H1 (cell line): Measurements from ENCODE around the gene ZNF473. TPM values are rescaled to one million over a fixed set of nuclear protein-coding genes. Genes with fewer than 3 reads are reported as not detected.
A peak's percentile ranks its signal among the peaks of the same experiment; 100 is the strongest.

ENCODE experiments used
- CTCF ChIA-PET: fragments of 300-600 bp; sonication (Branson Sonifier 250); formaldehyde crosslinking; loops from one replicate; lab custom pipeline; 2021; ENCODE audit not compliant: partially characterized antibody; lab: Charles Lee
- POLR2A ChIA-PET: fragments of 300-600 bp; sonication (Branson Sonifier 250); formaldehyde crosslinking; loops from one replicate; lab custom pipeline; 2021; ENCODE audit warnings: inconsistent platforms; ENCODE audit not compliant: partially characterized antibody; lab: Charles Lee
- DNase-seq, 2 experiments: peaks; one replicate each; pipeline versions ENCODE4 v3.0.0 to v3.0.0-alpha.2; 2010 to 2022; ENCODE audit warnings: low spot score in 2 of 2, low read depth in 1 of 2, mixed read lengths in 1 of 2
- FAIRE-seq: peaks from 2 replicates; lab custom pipeline; 2011; peaks lifted over from hg19 to GRCh38; lab: Jason Lieb, UNC
- H2AFZ ChIP-seq: 2 replicates; pipeline ENCODE4 v1.8.1; 2012; ENCODE audit warnings: low read length, inconsistent platforms
- H2AK5ac ChIP-seq: 2 replicates; pipeline ENCODE4 v1.6.1; 2013; ENCODE audit warnings: low read depth, low read length
- H2BK120ac ChIP-seq: replicated peaks from 2 replicates; pipeline ENCODE3; 2013; ENCODE audit warnings: low read depth, low read length, inconsistent platforms
- H2BK12ac ChIP-seq: 2 replicates; pipeline ENCODE4 v1.6.1; 2013; ENCODE audit warnings: low read depth, low read length
- H2BK15ac ChIP-seq: 2 replicates; pipeline ENCODE4 v1.6.1; 2013; ENCODE audit warnings: low read length
- H2BK20ac ChIP-seq: 2 replicates; pipeline ENCODE4 v1.6.1; 2013; ENCODE audit warnings: low read length
- H2BK5ac ChIP-seq: 2 replicates; pipeline ENCODE4 v1.6.1; 2013; ENCODE audit warnings: low read depth, low read length
- H3K14ac ChIP-seq: 2 replicates; pipeline ENCODE4 v1.6.1; 2013; ENCODE audit warnings: inconsistent platforms; ENCODE audit not compliant: insufficient read length
- H3K18ac ChIP-seq: 2 replicates; pipeline ENCODE4 v1.6.1; 2013; ENCODE audit warnings: low read length; ENCODE audit errors: extremely low read depth
- H3K23ac ChIP-seq: 2 replicates; pipeline ENCODE4 v1.6.1; 2013; ENCODE audit warnings: inconsistent platforms; ENCODE audit not compliant: insufficient read length
- H3K23me2 ChIP-seq: 2 replicates; pipeline ENCODE4 v1.6.1; 2013; ENCODE audit warnings: low read depth, low read length
- H3K27ac ChIP-seq: 2 replicates; pipeline ENCODE4 v1.6.1; 2011; ENCODE audit warnings: low read depth, low read length, inconsistent platforms
- H3K27me3 ChIP-seq, 4 experiments: replicated peaks in 1 of 4; 1 replicate in 1 of 4; 2 replicates in 3 of 4; pipeline versions ENCODE4 v1.6.1 to v1.8.1; 2011 to 2013; ENCODE audit warnings: low read length in 3 of 4, mild to moderate bottlenecking in 3 of 4, inconsistent platforms in 2 of 4, mixed read lengths in 2 of 4, moderate library complexity in 1 of 4; ENCODE audit not compliant: control insufficient read depth in 3 of 4, insufficient read depth in 3 of 4; ENCODE audit errors: extremely low read depth in 1 of 4
- H3K36me3 ChIP-seq, 4 experiments: 2 replicates each; pipeline versions ENCODE4 v1.6.1 to v1.8.1; 2011 to 2013; ENCODE audit warnings: mild to moderate bottlenecking in 4 of 4, low read length in 3 of 4, moderate library complexity in 2 of 4, control low read depth in 1 of 4, inconsistent platforms in 1 of 4; ENCODE audit not compliant: insufficient read depth in 4 of 4, control insufficient read depth in 2 of 4
- H3K4ac ChIP-seq: replicated peaks from 2 replicates; pipeline ENCODE3; 2013; ENCODE audit warnings: low read length, low read depth, mixed read lengths, inconsistent platforms; ENCODE audit not compliant: insufficient read length
- H3K4me1 ChIP-seq, 4 experiments: replicated peaks in 1 of 4; 1 replicate in 1 of 4; 2 replicates in 3 of 4; pipeline versions ENCODE4 v1.6.1 to v1.8.1; 2011 to 2013; ENCODE audit warnings: low read length in 3 of 4, inconsistent platforms in 2 of 4, mixed read lengths in 1 of 4; ENCODE audit not compliant: insufficient read depth in 4 of 4, control insufficient read depth in 3 of 4
- H3K4me2 ChIP-seq, 2 experiments: 2 replicates each; pipeline versions ENCODE4 v1.6.1 to v1.8.1; 2011 to 2013; ENCODE audit warnings: low read depth in 2 of 2, low read length in 2 of 2, control low read depth in 1 of 2, inconsistent platforms in 1 of 2, mild to moderate bottlenecking in 1 of 2; ENCODE audit not compliant: insufficient read depth in 1 of 2
- H3K4me3 ChIP-seq, 4 experiments: fragments of 200-600, 300-600 bp in 1 of 4; sonication (generic), shearing (Covaris generic), sonication (Bioruptor Twin) in 1 of 4; 2 replicates each; pipeline versions ENCODE4 v1.5.1 to v1.8.1; 2011 to 2016; ENCODE audit warnings: low read length in 4 of 4, low read depth in 3 of 4, control low read depth in 2 of 4, inconsistent platforms in 2 of 4, mild to moderate bottlenecking in 2 of 4, mixed read lengths in 1 of 4, moderate library complexity in 1 of 4; ENCODE audit not compliant: insufficient read depth in 2 of 4; ENCODE audit errors: extremely low read depth in 1 of 4
- H3K56ac ChIP-seq: replicated peaks from 2 replicates; pipeline ENCODE3; 2013; ENCODE audit warnings: low read depth, mild to moderate bottlenecking, mixed read lengths, low read length, inconsistent platforms; ENCODE audit not compliant: insufficient read length
- H3K79me1 ChIP-seq: 2 replicates; pipeline ENCODE4 v1.6.1; 2013; ENCODE audit warnings: low read depth, low read length, control low read depth
- H3K79me2 ChIP-seq, 2 experiments: 2 replicates each; pipeline versions ENCODE4 v1.6.1 to v1.8.1; 2012 to 2013; ENCODE audit warnings: low read length in 2 of 2, mild to moderate bottlenecking in 2 of 2, inconsistent platforms in 1 of 2; ENCODE audit not compliant: insufficient read depth in 2 of 2, control insufficient read depth in 1 of 2
- H3K9ac ChIP-seq, 4 experiments: replicated peaks in 1 of 4; 1 replicate in 1 of 4; 2 replicates in 3 of 4; pipeline versions ENCODE4 v1.6.1 to v1.8.1; 2011 to 2013; ENCODE audit warnings: low read depth in 3 of 4, low read length in 3 of 4, control low read depth in 2 of 4, mild to moderate bottlenecking in 2 of 4, moderate library complexity in 2 of 4, inconsistent platforms in 1 of 4; ENCODE audit errors: extremely low read depth in 1 of 4
- H3K9me3 ChIP-seq, 2 experiments: 2 replicates each; pipeline versions ENCODE4 v1.6.1 to v1.8.1; 2012 to 2013; ENCODE audit warnings: mild to moderate bottlenecking in 2 of 2, moderate library complexity in 2 of 2, control low read depth in 1 of 2, inconsistent platforms in 1 of 2, low read depth in 1 of 2, low read length in 1 of 2, mixed read lengths in 1 of 2; ENCODE audit not compliant: insufficient read depth in 2 of 2
- H4K20me1 ChIP-seq, 2 experiments: replicated peaks in 1 of 2; 2 replicates each; pipeline versions ENCODE3 to v1.8.1; 2011 to 2013; ENCODE audit warnings: inconsistent platforms in 2 of 2, low read length in 2 of 2, mild to moderate bottlenecking in 1 of 2; ENCODE audit not compliant: insufficient read depth in 2 of 2, control insufficient read depth in 1 of 2
- H4K5ac ChIP-seq: 2 replicates; pipeline ENCODE4 v1.6.1; 2013; ENCODE audit warnings: low read length, low read depth, mixed read lengths, inconsistent platforms; ENCODE audit not compliant: insufficient read length
- H4K8ac ChIP-seq: 2 replicates; pipeline ENCODE4 v1.8.0; 2013; ENCODE audit warnings: mild to moderate bottlenecking, moderate library complexity, low read length, inconsistent platforms; ENCODE audit not compliant: insufficient read depth; ENCODE audit errors: extremely low read depth
- H4K91ac ChIP-seq: replicated peaks from 2 replicates; pipeline ENCODE3; 2013; ENCODE audit warnings: low read length, mixed read lengths, inconsistent platforms; ENCODE audit not compliant: insufficient read length
- BCL11A ChIP-seq, 2 experiments: IDR thresholded peaks; one replicate each; pipeline ENCODE4 v1.6.1; 2011; ENCODE audit warnings: low read depth in 2 of 2, low read length in 2 of 2, mild to moderate bottlenecking in 2 of 2
- CHD2 ChIP-seq: IDR thresholded peaks from 2 replicates; pipeline ENCODE4 v1.6.1; 2012; ENCODE audit warnings: low read length, improper control_type of control experiment
- GABPA ChIP-seq: IDR thresholded peaks from 2 replicates; pipeline ENCODE4 v1.6.1; 2011; ENCODE audit warnings: mild to moderate bottlenecking, low read length, moderate library complexity, borderline replicate concordance; ENCODE audit not compliant: insufficient read depth
- GTF2F1 ChIP-seq: IDR thresholded peaks from 2 replicates; pipeline ENCODE4 v1.6.1; 2012; ENCODE audit warnings: low read depth, low read length, improper control_type of control experiment, borderline replicate concordance
- NANOG ChIP-seq: IDR thresholded peaks from 2 replicates; pipeline ENCODE4 v1.6.1; 2011; ENCODE audit warnings: low read length, low read depth, mild to moderate bottlenecking, inconsistent platforms; ENCODE audit not compliant: insufficient read depth, poor library complexity, severe bottlenecking
- POU5F1 ChIP-seq: IDR thresholded peaks from 2 replicates; pipeline ENCODE4 v1.6.1; 2011; ENCODE audit warnings: low read depth, mild to moderate bottlenecking, low read length, moderate library complexity
- SIX5 ChIP-seq: IDR thresholded peaks from 2 replicates; pipeline ENCODE4 v1.6.1; 2011; ENCODE audit warnings: mild to moderate bottlenecking, low read depth, low read length
- SP1 ChIP-seq: IDR thresholded peaks from 2 replicates; pipeline ENCODE4 v1.6.1; 2011; ENCODE audit warnings: low read depth, low read length
- SUZ12 ChIP-seq: fragments of 200-600 bp; sonication (generic); IDR thresholded peaks from 2 replicates; pipeline ENCODE4 v1.6.1; 2012; ENCODE audit warnings: mild to moderate bottlenecking, inconsistent platforms, low read length, moderate library complexity, mixed read lengths
- ZNF274 ChIP-seq: IDR thresholded peaks from 2 replicates; pipeline ENCODE4 v1.7.0; 2012; ENCODE audit warnings: low read length, borderline replicate concordance; ENCODE audit errors: extremely low read depth
- WGBS, 2 experiments: shearing (Covaris generic) in 1 of 2; methylation state at CpG; one replicate each; pipeline versions ENCODE4 v1.1.6 to v1.1.7; 2013 to 2015; ENCODE audit warnings: low lambda C conversion rate in 2 of 2, mixed read lengths in 2 of 2, inconsistent platforms in 1 of 2, low coverage in 1 of 2, missing lambda C conversion rate in 1 of 2; ENCODE audit not compliant: insufficient replicate concordance in 2 of 2, insufficient coverage in 1 of 2, insufficient read length in 1 of 2; ENCODE audit errors: extremely low coverage in 1 of 2, missing lambda C conversion rate in 1 of 2; 5-methylcytosine and 5-hydroxymethylcytosine counted together
- polyA plus RNA-seq, 7 experiments: library from polyadenylated mRNA; depleted of rRNA in 3 of 7; stranded (reverse) in 5 of 7; unstranded in 2 of 7; fragments of >200 nt in 5 of 7; fragments of 200-250 nt in 2 of 7; gene quantifications; 1 replicate in 5 of 7; 2 replicates in 1 of 7; 4 replicates in 1 of 7; pipeline versions ENCODE4 v1.2.1 to v1.2.3, GENCODE V29; 2011 to 2013; ENCODE audit warnings: missing spikeins in 2 of 7, mixed read lengths in 2 of 7
- total RNA-seq: library from RNA; stranded (reverse); fragmentation: NEBNext Ultra II Directional; extraction: Animal tissue kit (Norgen Biotek cat#: 25700); gene quantifications from 2 replicates; pipeline ENCODE4 v1.2.1, GENCODE V29; 2021
- TF ChIP-seq, protein P1 (sequence below): IDR thresholded peaks from 2 replicates; pipeline ENCODE4 v1.6.1; 2011; ENCODE audit warnings: low read depth, mild to moderate bottlenecking, low read length; ENCODE audit not compliant: insufficient read depth
- TF ChIP-seq, protein P2 (sequence below): IDR thresholded peaks from 2 replicates; pipeline ENCODE4 v1.6.1; 2011; ENCODE audit warnings: low read length, improper control_type of control experiment

The ZNF473 gene
- total and polyA plus RNA-seq, 2 of the 8 experiments (the other 6 are each of a cell fraction or from before 2014, with no cell fraction given), result 5.2 to 11.7 TPM

DNA sequence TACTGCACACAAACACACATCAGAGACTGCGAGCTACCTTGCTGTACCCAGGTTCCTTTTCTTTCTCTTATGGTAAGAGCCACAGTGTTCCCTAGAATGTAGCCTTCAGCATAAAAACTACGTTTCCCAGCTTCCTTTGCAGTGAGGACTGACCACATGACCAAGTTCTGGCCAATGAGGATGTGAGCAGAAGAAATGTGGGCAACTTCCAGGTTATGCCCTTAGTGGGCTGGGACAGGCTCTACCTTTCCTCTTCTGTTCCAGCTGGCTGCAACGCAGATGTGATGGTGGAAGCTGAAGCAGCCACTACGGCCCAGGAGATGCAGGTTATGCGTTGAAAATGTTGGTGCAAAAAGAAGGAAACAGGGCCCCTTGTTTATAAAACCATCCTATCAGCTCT lies 28.1 kb upstream of the ZNF473 start:
- Histone ChIP-seq H3K4me3 (no peak overlapping the region), H3K18ac (no peak overlapping the region), H3K4me1 (no peaks in the 10 kb centered on the region), H3K9me3 (no peaks in the 10 kb centered on the region), H2BK5ac (no peak overlapping the region), H2AK5ac (no peak overlapping the region), H2BK15ac (no peak overlapping the region), H4K91ac (no peak overlapping the region), H4K5ac (no peak overlapping the region), H3K4ac (no peak overlapping the region), H2BK12ac (no peak overlapping the region), H3K4me2 (no peak overlapping the region), H2BK20ac (no peak overlapping the region), H3K14ac (no peak overlapping the region), H3K36me3 (peaks cover 0 to 7% (median under 1%) of the 10 kb centered on the region in 4 experiments; a peak in 4 of 8 replicates), H3K23ac (no peak overlapping the region), H3K9ac (no peak overlapping the region), H4K20me1 (peaks cover 0 to 5% of the 10 kb centered on the region in 2 experiments), H3K23me2 (no peaks in the 10 kb centered on the region), H2AFZ (no peak overlapping the region), H3K79me1 (no peaks in the 10 kb centered on the region), H3K27me3 (no peaks in the 10 kb centered on the region), H4K8ac (no peak overlapping the region), H2BK120ac (no peak overlapping the region), H3K79me2 (no peaks in the 10 kb centered on the region), H3K27ac (no peak overlapping the region), H3K56ac (no peak overlapping the region)
- DNase-seq (peak in 1 of 2 experiments; percentile 51), FAIRE-seq (peak; percentile 99)
- 87% methylated on average over 5 of the region's 5 CpGs; no CpG with 5 or more reads in 1 of the 2 experiments for WGBS, 2 experiments
- ChIA-PET CTCF (interaction anchor here (0.7 to 3.2 kb wide), 3 partner anchors 11 to 62 kb away, joined by 3 to 13 read pairs (median 4); no protein-coding TSS in a partner anchor), POLR2A (interaction anchor here (0.7 to 1.6 kb wide), 3 partner anchors 11 to 68 kb away, joined by 3 to 4 read pairs (median 3); no protein-coding TSS in a partner anchor)
- no peak for TF ChIP-seq GTF2F1
- no peak for TF ChIP-seq CHD2
- TF ChIP-seq, protein P1, sequence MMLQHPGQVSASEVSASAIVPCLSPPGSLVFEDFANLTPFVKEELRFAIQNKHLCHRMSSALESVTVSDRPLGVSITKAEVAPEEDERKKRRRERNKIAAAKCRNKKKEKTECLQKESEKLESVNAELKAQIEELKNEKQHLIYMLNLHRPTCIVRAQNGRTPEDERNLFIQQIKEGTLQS, result peak; percentile 75
- no peak for TF ChIP-seq ZNF274
- TF ChIP-seq SUZ12, result no peak
- TF ChIP-seq, protein P2, sequence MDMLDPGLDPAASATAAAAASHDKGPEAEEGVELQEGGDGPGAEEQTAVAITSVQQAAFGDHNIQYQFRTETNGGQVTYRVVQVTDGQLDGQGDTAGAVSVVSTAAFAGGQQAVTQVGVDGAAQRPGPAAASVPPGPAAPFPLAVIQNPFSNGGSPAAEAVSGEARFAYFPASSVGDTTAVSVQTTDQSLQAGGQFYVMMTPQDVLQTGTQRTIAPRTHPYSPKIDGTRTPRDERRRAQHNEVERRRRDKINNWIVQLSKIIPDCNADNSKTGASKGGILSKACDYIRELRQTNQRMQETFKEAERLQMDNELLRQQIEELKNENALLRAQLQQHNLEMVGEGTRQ, result peak; percentile 90
- TF ChIP-seq SIX5, result peak; percentile 86
- TF ChIP-seq NANOG, result no peak
- TF ChIP-seq POU5F1, result no peak
- TF ChIP-seq BCL11A (IDR thresholded peaks at IDR 0.05; ENCODE audit: low read depth in 2 of 2, low read length in 2 of 2), result no peak
- TF ChIP-seq GABPA, result no peak
- TF ChIP-seq SP1, result peak; percentile 65; the same call in 1 of the 2 replicates
